Activated effector memory CD4-positive, alpha-beta T cell treated with anti-CD3 and anti-CD28 coated beads, Interleukin-2, amount 50 U/mL, for 16 hours (primary cell): Measurements from ENCODE around the gene KLHL26.
A peak's percentile ranks its signal among the peaks of the same experiment; 100 is the strongest.

ENCODE experiments used
- DNase-seq: peaks from one replicate; pipeline ENCODE4 v3.0.0-alpha.2; 2020

The KLHL26 gene

GRCh38 chr19:18603255-18603957 lies 33.4 kb upstream of the KLHL26 start:
- no peak for DNase-seq

DNA sequence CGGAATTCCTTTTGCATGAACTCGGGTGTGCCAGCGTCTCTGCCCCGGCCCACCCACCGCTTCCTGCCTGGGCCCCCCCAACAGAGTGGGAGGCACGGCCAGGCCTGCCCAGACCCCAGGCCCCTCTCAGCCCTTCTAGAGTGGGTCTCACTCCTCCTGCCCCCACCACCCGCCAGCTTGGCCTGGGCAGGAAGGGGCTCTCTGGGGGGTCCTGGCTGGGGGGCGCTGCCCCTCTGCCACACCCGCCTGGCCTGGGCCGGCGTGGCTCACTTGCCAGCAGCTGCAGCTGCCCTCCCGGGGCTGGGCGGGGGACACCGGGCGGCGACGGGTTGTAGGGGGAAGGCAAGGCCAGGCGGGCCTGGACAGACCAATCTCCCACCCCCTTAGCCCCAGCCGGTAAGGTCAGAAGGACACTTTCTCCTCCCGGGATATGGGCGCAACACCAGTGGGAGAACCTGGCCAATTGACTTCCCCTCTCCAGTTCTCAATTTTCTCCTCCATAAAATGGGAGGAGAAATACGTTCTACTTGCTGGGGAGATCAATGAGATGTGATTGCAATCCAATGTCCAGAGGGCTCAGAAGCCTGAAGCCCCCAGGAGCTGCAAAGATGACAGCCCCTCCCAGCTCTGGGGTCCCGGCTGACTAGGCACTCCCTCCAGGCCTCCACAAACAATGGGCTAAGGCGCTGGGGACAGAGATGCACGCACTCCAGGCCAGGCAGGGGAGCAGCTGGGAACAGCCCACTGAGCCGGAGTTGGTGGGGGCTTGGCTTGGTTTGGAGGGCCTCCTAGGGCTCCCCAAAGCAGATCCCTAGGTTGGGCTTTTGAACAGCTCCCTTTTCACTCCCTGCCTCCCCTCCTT lies 32.6 kb upstream of the KLHL26 start:
- no peak for DNase-seq

- DNase-seq, result no peak
Measured at GRCh38 chr19:18604820-18605159, 32.0 kb upstream of the KLHL26 start.

DNA sequence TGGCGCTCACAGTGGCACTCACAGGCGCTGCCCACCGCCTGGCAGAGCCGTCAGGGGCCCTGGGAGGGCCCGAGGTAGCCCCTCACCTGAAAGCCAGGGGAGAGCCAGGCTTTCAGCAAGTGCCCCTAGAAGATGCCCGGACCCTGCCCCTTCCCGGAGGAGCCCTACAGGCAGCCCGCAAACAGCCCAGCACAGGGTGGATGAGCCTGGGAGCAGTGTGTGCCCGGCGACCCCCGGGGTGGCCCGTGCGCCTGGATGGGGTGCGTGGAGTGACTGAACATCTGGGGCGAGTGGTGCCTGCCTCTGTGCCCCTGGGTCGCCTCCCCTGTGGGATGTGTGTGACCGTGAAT lies 31.7 kb upstream of the KLHL26 start:
- no peak for DNase-seq

DNA sequence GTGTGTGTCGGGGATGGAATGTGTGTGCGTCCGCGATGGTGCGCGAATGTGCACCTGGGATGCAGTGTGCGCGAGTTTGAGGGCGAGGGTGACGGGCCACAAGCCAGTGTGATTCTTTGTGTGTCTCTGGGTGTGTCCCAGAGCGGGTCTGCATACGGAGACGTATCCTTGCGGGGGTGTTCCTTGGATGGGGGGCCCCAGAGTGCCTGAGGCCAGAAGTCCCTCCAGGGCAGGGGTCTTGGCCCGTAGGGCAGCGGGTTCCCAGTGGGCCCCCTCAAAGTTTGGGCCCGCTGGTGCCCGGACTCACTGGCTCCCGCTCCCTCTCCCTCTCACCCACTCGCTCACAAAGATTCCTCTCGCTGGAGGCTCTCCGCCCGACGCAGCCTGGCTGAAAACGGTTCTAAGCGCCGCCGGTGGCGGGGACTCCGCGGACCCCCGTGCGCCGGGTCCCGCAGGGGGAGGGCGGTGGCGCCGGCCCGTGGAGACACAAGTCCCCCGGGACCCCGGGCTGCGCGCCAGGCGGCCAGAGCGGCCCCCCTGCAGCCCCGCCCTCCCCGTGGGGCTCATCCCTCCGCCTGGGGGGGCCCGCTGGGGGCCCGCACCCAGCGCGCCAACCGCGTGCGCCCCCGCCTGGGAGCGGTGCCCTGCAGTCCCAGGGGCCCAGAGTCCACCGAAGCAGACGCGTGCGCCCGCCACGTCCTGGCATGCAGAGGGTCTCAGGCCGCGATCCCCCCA lies 31.1 kb upstream of the KLHL26 start:
- no peak for DNase-seq

- DNase-seq, result no peak
Measured at GRCh38 chr19:18606281-18607225, 30.3 kb upstream of the KLHL26 start, which contains the start of gene CRLF1. TSS of gene CRLF1 (minus strand) at chr19:18606799. CDS start at chr19:18606656, 143 bp downstream.

- peak; percentile 77 for DNase-seq
Measured at GRCh38 chr19:18607226-18608101, 29.4 kb upstream of the KLHL26 start.

DNA sequence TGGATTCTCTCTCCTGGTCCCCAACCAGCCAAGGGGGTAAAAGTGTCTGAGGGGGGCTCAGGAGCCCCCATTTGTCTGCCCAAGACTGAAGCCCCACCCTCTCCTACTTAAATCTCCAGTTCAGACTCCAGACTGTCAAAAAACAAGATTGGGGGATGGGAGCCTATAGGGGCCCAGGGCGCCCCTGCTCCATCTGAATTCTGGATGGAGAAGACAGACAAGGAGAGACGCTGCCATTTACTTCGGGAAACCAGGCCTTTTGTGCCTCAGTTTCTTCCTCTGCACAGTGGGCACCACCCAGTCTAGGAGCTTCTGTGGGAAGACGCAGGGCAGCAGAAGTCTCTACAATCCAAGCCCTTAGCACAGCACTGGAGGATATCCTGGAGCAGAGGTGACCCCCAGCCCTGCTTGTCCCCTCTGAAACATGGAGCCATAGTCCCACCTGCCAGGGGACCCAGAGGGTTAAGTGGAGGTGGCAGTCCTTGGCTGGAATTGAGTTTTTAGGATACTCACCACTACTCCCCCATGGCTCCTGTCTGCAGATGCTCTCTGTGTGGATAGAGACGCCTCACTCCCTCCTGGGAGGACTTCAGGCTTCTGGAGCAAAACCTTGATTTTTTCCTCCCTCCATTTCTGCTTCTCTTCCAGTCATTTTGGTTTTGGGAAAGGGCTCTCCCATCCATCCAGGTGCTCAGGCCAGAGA lies 28.6 kb upstream of the KLHL26 start:
- DNase-seq, result no peak

DNA sequence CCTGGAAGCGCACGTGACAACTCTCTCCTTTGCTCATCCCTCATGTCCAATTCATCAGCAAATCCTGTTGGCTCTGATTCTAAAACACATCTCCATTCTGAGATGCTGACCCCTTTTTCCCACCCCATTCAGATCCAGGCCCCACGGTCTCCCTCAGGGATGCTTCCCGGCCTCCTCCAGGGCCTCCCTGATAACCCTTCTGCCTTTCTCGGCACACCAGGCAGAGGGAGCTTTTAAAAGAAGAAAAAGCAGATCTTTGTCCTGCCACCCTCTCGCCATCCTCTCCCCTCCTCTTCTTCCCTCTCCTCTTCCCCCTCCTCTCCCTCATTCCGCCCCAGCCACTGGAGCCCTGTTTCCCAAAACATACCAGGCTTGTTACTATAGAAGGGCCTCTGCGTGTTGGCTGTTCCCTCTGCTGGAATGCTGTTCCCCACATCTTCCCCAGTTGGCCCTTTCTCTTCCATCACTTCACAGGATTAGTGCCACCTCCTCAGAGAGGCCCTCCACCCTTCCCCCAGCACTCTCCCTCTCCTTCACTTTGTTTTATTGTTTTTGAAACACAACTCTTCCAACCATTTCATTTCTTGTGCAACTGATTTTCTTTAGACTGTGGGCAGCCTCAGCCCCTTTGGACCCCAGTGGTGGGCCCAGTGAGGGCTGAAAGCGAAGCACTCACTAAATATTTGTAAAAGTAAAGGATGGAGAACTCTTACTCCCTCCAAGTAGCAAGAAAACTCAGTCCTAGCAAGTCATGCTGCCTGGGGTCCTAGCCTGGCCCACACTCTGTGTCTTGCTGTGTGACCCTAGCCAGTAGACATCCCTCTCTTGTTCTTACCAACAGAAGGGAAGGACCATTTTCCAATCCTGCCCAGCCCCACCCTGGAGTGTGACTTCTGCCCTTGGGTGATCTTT lies 27.8 kb upstream of the KLHL26 start:
- no peak for DNase-seq

GRCh38 chr19:18609717-18610051 lies 27.1 kb upstream of the KLHL26 start:
- no peak for DNase-seq

GRCh38 chr19:18610245-18610555 lies 26.6 kb upstream of the KLHL26 start:
- DNase-seq, result no peak

DNA sequence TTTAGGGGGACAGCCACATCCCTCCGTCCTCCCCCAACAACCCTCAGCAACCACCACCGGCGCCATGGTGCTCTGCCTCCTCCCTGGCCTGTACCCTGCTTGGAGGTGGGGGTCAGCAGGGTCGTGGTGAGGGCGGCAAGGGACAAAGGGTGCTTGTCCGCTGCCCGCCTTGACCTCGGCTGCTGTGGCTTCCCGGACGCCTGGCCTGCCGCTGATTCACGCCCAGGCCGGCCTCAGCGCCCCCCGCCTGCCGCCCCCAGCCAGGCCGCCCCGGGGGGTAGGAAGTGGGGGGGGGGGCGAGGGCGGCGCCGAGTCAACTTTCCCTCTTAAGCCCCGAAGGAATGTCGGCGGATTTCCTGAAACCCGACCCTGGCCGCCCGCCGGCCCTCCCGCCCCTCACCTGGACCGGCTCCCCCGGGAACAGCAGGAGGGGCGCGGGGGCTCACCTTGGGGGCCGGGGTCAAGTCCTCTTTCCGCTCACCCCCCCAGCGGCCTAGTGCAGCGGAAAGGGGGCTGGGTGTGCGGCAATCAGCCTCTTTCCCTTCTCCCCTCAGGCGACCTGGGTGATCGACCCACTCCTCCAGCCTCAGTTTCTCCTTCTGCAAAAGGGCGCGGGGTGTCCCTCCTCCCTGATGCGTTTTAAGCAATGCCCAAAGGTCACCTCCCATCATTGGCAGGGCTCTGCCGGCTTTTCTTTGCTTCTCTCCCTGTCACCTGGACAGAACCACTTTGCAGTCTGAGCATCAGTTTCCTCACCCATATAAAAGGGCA lies 26.1 kb upstream of the KLHL26 start:
- no peak for DNase-seq

GRCh38 chr19:18611327-18612050 lies 25.3 kb upstream of the KLHL26 start:
- DNase-seq, result peak; percentile 71

DNA sequence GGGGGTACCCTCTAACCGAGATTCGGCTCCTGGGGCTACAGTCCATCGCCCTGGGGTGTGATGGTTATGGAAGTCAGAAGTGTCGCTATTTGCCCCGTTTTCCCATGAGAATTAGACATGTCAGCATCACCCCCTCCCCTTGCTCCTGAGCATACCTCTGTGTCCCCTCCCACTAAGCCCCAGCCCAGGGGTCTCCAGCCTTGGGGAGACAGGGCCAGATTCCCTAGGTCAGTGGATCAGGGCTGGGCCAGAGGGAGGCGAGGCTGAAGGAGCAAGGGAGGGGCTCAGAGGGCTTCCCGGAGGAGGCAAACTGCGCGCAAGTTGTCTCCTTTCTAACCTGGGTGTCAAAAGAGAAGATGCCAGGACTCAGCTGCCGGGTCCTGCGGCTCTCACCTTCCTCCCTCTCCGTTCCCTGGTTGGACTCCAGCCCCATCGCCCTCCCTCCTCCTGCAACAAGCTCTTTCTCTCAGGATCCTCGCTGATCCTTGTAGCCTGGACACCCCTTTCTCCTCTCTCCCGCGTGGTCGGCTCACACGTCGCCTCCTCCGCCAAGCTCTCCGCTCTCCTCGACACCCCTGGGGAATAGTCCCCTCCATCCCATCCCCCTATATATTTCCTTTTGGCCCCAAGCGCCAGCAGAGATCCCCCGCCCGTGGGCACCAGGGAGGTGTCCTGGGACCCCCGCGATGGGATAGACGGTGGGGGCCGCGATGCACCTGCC lies 24.6 kb upstream of the KLHL26 start:
- DNase-seq, result no peak

GRCh38 chr19:18612772-18613588 lies 23.8 kb upstream of the KLHL26 start, which contains the start of gene TMEM59L:
TSS of gene TMEM59L (plus strand) at chr19:18612870. CDS start at chr19:18612959, 89 bp downstream.
- peak; percentile 83 for DNase-seq

GRCh38 chr19:18613589-18614234 lies 23.1 kb upstream of the KLHL26 start:
- DNase-seq, result no peak
